Erythroblast (primary cell): Measurements from ENCODE around the gene SRGAP3.

ENCODE experiments used
- DNase-seq, 2 experiments: peaks; one replicate each; lab custom pipeline; 2025; lab: John Stamatoyannopoulos, UW
- GATA1 ChIP-seq: IDR thresholded peaks from 2 replicates; pipeline ENCODE4 v1.6.1; 2011; ENCODE audit warnings: low read depth, mild to moderate bottlenecking, control low read depth, low read length, moderate library complexity
- POLR2A ChIP-seq: IDR thresholded peaks from 2 replicates; pipeline ENCODE4 v1.6.1; 2011; ENCODE audit warnings: mild to moderate bottlenecking, low read length

SRGAP3 gene

GRCh38 chr3:9208605-9209152, 40.8 kb downstream of the SRGAP3 start:
- DNase-seq: no peak
- no peak for TF ChIP-seq POLR2A
- TF ChIP-seq GATA1: no peak

DNA sequence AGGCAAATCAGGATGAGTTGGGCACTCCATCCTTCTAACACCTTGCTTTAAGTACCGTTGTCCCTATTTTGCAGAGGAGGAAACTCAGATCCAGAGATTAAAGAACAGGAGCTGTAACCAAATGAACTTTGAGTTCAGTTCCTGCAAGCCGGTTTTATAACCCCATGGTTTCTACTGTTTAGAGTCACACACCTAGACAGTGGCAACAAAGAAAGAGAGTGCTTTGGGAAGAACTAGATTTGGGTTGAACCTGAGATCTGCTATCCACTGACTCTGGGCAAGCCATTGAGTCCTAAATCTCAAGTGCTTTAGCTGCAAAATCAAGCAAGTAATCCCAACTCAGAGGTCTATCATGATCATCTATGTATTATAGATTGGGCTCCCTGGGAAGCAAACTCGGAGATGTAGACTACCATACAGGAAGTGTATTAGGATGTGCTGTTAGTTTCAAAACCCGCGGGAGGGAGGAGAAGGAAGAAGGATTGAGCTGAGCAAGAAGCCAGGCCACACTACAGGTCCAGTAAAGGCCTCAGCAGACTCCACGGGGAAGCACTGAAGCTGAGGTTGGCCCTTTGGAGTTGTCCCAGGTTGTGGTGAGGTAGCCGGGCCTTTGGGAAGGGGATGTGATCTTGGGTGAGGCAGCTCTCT, 42.2 kb downstream of the SRGAP3 start:
- TF ChIP-seq GATA1 (no peak), POLR2A (no peak)
- no peak for DNase-seq

DNA sequence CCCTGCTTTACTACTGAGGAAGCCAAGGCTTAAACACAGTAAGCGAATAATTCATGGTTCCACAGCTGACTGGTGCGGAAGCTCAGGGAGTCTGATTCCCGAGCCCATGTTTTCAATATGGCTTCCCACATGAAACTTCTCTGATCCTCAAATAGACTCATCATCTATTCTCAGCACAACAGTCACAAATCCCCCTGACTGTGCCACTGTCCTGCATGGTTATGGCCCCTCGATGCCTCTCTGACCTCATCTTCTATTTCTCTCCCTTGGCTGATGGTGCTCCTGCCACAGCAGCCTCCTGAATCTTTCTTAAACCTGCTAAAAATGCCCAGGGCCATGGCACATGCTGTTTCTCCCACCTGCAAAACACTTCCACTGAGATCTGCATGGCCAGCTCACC, 43.2 kb downstream of the SRGAP3 start:
- no peak for DNase-seq
- TF ChIP-seq GATA1: no peak
- TF ChIP-seq POLR2A: no peak

DNA sequence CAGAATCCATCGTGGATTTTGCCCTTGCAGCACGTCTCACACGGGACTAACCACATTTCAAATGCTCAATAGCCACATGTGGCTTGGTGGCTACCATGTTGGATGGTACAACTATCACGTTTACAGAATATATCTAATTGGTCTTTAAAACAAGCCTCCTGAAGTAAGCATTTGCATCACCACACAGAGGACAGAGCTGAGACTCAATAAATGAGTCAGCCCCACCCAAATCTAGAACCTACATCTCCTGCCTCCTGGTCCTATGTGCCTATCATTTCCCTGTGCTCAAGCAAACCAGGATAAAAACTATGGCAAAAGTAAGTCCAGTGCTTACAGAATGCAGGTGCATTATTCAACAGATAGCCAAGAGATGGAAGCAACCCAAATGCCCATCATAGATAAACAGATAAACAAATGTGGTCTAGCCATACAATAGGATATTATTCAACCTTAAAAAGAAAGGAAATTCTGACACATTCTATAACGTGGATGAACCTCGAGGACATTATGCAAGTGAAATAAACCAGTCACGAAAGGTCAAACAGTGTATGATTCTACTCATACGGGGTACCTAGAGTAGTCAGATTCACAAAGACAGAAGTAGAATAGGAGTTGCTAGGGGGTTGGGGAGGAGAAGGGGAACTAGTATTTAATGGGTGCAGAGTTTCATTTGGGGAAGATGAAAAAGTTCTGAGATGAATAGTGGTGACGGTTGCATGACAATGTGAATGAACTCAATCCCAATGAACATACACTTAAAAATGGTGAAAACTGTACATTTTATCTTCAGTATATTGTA, 43.9 kb downstream of the SRGAP3 start:
- no peak for DNase-seq
- TF ChIP-seq POLR2A (no peak), GATA1 (no peak)

- DNase-seq: peak in 1 of 2 experiments; percentile 38
Observed at GRCh38 chr3:9204253-9204992, 45.0 kb downstream of the SRGAP3 start.

DNA sequence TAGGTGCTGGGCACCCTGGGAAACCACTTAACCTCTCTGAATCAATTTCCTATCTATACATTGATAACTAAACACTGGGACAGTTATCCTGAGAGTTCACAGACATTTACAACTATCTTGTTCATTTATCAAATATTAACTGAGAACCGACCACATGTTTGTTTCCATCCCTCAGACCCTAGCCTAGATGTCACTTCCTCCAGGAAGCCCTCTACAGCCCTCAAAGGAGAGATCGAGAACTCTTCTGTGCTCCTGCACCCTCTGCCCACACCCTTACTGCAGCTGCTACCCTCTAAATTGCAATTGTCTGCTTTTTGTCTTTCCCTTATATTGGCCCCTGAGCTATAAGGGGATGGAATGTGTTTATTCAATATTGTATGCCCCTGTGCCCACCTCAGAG, 46.1 kb downstream of the SRGAP3 start:
- DNase-seq: no peak
- TF ChIP-seq GATA1 (no peak), POLR2A (no peak)

More at GRCh38 chr3:9204253-9204992, 45.0 kb downstream of the SRGAP3 start:
- TF ChIP-seq GATA1: no peak

DNA sequence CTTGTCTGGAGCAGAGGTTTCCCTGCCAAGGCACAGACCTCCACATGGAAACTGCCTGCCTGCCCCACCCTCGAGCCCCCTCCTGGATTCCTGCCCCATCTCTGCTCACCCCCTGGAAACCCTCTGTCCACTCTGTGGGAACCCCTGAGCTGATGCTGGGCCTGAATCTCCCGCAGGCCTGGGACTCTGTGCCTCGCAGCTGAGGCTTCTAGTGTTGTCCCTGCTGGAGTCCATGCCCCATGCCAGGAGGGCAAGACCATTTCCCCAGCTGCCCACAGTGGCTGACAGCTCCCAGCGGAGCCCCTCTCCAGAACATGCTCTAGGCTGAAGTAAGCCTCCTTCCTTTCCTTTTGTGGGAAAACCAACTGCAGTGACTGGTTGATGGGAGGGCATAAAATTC, 46.9 kb downstream of the SRGAP3 start:
- no peak for TF ChIP-seq GATA1
- TF ChIP-seq POLR2A: no peak
- no peak for DNase-seq

DNA sequence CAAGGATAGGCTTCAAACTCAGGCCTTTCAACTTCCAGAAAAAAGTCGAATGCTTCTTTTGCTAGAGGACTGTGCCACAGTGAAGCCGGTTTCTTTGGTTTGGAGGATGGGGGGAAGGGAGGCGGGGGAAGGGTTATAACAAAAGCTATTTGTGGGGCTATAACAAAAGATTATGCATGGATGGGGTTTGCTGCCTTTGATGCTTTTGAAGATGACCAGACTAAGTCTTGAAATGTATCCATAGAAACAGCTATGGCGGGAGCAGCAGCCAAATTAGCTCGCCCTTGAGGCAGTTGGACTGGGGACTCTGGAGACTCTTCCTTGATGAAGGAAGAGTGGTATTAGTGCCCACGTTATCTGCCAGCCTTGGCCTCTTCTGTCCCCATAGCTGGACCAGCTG, 47.5 kb downstream of the SRGAP3 start:
- TF ChIP-seq POLR2A (no peak), GATA1 (no peak)
- no peak for DNase-seq

DNA sequence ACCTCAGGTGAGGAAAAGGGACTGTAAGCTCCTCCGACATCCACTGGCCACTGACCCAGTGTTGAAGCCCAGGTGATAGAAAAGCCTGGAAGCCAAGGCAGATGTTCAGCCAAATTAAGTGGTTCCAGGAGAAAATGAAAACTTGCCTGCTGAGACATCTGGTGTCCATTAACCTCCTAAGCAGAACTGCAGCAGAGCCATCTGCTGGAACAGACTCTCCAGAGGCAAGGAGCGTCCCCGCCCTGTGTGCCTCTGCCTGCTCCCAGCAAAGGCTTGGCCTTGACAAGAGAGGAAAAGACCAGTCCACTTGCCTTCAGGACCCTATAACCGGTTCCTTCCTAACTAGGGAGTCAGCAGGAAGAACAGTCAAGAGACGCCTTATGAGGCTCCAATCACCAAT, 48.2 kb downstream of the SRGAP3 start:
- no peak for DNase-seq
- TF ChIP-seq GATA1 (no peak), POLR2A (no peak)

- no peak for TF ChIP-seq GATA1
- TF ChIP-seq POLR2A: no peak
- DNase-seq: no peak
Observed at GRCh38 chr3:9199775-9200174, 49.7 kb downstream of the SRGAP3 start.

- no peak for TF ChIP-seq POLR2A
- TF ChIP-seq GATA1: no peak
- DNase-seq: no peak
Observed at GRCh38 chr3:9198899-9199335, 50.5 kb downstream of the SRGAP3 start.

- DNase-seq: no peak
- no peak for TF ChIP-seq POLR2A
- TF ChIP-seq GATA1: no peak
Observed at GRCh38 chr3:9198261-9198660, 51.2 kb downstream of the SRGAP3 start.

DNA sequence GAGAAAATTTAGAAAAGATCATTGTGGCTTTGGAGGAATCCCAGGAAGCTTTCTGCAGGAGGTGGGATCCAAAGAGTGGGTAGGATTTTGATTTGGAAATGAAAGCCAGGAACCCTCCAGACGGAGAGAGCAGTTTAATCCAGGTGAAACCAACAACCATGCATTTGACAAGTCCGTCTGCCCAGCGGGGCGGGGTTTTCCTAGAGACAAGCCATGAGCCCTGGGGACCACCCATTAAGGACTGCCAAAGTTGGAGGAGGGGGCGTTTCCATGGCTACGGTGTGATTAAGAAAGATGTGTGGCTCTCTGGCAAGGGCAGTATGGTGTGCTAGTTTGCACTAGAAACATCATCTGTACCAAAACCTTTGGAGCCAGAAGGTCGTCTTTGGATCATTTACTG, 53.4 kb downstream of the SRGAP3 start:
- TF ChIP-seq POLR2A (no peak), GATA1 (no peak)
- DNase-seq: no peak
